Skeletal muscle satellite cell (primary cell): ENCODE results near the gene TEKTIP1.
"Not testable (repeated sequence)": the region's sequence is repeated elsewhere in the genome, so short reads cannot be mapped to it uniquely, and the experiment has no call there.

ENCODE experiments used
- H3K27me3 ChIP-seq: 2 replicates; pipeline ENCODE4 v1.7.0; 2013; ENCODE audit warnings: low read length; ENCODE audit not compliant: control insufficient read depth, insufficient read depth
- H3K36me3 ChIP-seq: 2 replicates; pipeline ENCODE4 v1.7.0; 2013; ENCODE audit warnings: mild to moderate bottlenecking, control low read depth, low read length; ENCODE audit not compliant: insufficient read depth
- H3K4me1 ChIP-seq: 2 replicates; pipeline ENCODE4 v1.7.0; 2013; ENCODE audit warnings: low read length; ENCODE audit not compliant: control insufficient read depth, insufficient read depth
- H3K4me2 ChIP-seq: 2 replicates; pipeline ENCODE4 v1.7.0; 2013; ENCODE audit warnings: mild to moderate bottlenecking, low read length
- H3K4me3 ChIP-seq: 2 replicates; pipeline ENCODE4 v1.7.0; 2013; ENCODE audit warnings: low read length
- H3K9ac ChIP-seq: 2 replicates; pipeline ENCODE4 v1.7.0; 2013; ENCODE audit warnings: mild to moderate bottlenecking, low read depth, low read length, moderate library complexity
- H3K9me3 ChIP-seq: replicated peaks from 2 replicates; pipeline ENCODE4 v1.7.0; 2013; ENCODE audit warnings: mild to moderate bottlenecking, control low read depth, low read length

TEKTIP1 gene

GRCh38 chr19:3500429-3501101 is 38.4 kb upstream of the TEKTIP1 start, which contains the start of gene DOHH:
TSS of gene DOHH (minus strand) at chr19:3500674. CDS start at chr19:3496814, 3,860 bp downstream.
- peak within 1 kb of the TSS; percentile 94 for H3K9ac ChIP-seq
- H3K4me1 ChIP-seq: peaks cover 7% of the 10 kb centered on the region
- H3K36me3 ChIP-seq: peaks cover 20% of the 10 kb centered on the region
- H3K27me3 ChIP-seq: no peaks in the 10 kb centered on the region
- peak within 1 kb of the TSS; percentile 75 for H3K4me3 ChIP-seq
- H3K4me2 ChIP-seq: peak within 1 kb of the TSS; percentile 89
- H3K9me3 ChIP-seq: no peaks in the 10 kb centered on the region

- peaks cover 8% of the 10 kb centered on the region for H3K36me3 ChIP-seq
- H3K9ac ChIP-seq: no peak overlapping the region
- no peak overlapping the region for H3K4me3 ChIP-seq
- H3K27me3 ChIP-seq: no peaks in the 10 kb centered on the region
- peaks cover 9% of the 10 kb centered on the region for H3K4me1 ChIP-seq
- H3K9me3 ChIP-seq: no peaks in the 10 kb centered on the region
- no peak overlapping the region for H3K4me2 ChIP-seq
These were observed 37.2 kb upstream of the TEKTIP1 start for GRCh38 chr19:3501780-3502179.

DNA sequence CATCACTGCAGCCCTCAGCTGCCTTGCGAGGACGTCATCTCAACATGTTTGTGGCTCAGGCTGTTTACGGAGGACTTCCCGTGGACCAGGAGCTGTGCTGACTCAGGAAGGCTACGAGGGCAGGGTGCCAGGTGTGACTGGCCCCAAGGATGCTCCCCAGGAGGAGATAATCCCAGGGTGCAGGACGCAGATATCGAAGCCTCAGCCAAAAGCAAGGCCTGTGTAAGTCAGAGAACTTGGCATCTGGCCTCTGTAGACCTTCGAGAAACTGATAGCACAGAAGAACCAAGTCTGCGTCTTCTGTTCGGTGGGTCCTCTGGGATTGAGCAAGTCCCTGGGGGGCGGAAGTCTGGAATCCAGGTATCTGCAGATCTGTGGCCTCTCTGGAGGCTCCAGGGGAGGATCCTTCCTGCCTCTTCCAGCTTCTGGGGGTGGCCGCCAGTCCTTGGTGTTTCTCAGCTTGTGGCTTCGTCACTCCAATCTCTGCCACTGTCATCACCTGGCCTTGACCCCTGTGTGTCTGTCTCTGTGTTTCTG is 35.9 kb upstream of the TEKTIP1 start:
- no peak overlapping the region for H3K9ac ChIP-seq
- no peak overlapping the region for H3K4me3 ChIP-seq
- H3K4me1 ChIP-seq: peaks cover 16% of the 10 kb centered on the region

GRCh38 chr19:3504735-3505134 is 34.2 kb upstream of the TEKTIP1 start:
- Histone ChIP-seq H3K27me3 (no peaks in the 10 kb centered on the region), H3K36me3 (peaks cover 4% of the 10 kb centered on the region), H3K9me3 (no peaks in the 10 kb centered on the region), H3K4me2 (no peak overlapping the region), H3K4me3 (no peak overlapping the region), H3K4me1 (peaks cover 28% of the 10 kb centered on the region), H3K9ac (no peak overlapping the region)

More for the DNA sequence above, 35.9 kb upstream of the TEKTIP1 start:
- Histone ChIP-seq H3K27me3 (no peaks in the 10 kb centered on the region), H3K36me3 (no peaks in the 10 kb centered on the region), H3K4me2 (no peak overlapping the region), H3K9me3 (no peaks in the 10 kb centered on the region)

DNA sequence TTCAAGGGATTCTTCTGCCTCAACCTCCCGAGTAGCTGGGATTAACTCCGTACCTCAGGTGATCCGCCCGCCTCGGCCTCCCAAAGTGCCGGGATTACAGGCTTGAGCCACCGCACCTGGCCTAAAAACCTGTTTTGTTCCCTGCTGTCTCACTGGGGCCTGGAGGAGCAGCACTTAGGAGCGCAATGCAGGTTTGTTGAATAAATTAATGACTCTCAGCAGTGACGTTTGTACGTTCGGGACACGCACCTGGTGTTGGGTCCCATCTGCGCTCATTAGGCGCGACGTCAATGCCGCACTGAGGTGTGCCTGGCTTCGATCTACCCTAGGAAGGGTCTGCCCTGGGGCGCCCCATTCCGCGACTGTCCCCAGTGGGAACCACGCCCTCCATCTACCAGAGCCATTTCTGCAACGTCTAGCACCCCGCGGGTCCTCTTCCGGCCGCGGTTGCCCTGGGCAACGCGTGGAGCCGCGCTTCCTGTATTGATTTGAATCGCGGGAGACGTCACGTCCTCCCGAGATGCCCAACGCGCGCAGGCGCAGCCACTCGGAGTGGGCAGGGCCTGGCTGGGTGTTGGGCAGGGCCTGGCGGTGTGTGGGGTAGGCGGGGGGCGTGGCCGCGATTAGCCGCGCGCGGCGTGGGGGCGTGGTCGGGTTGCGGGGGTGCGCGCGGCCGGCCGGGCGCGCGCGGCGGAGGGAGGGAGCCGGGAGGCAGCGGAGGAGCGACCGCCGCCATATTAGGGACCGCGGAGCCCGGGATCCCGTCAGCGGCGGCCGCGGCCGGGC is 33.2 kb upstream of the TEKTIP1 start, which contains the start of gene FZR1:
Gene FZR1, plus strand, starts transcription at position 714 of the 786 bp plus-strand sequence. CDS start 16,679 bp downstream, outside the sequence.
- peak within 1 kb of the TSS; percentile 99 for H3K4me3 ChIP-seq
- H3K4me1 ChIP-seq: peaks cover 30% of the 10 kb centered on the region
- H3K9me3 ChIP-seq: no peaks in the 10 kb centered on the region

GRCh38 chr19:3506384-3507340 is 32.3 kb upstream of the TEKTIP1 start:
- Histone ChIP-seq H3K9me3 (no peaks in the 10 kb centered on the region), H3K27me3 (no peaks in the 10 kb centered on the region), H3K9ac (peak overlapping the region; percentile 93), H3K4me2 (peak overlapping the region; percentile 96), H3K4me3 (peak overlapping the region; percentile 99), H3K4me1 (peaks cover 30% of the 10 kb centered on the region), H3K36me3 (peaks cover 18% of the 10 kb centered on the region)

More for the DNA sequence above, 33.2 kb upstream of the TEKTIP1 start, which contains the start of gene FZR1:
- H3K27me3 ChIP-seq: no peaks in the 10 kb centered on the region
- peaks cover 12% of the 10 kb centered on the region for H3K36me3 ChIP-seq
- H3K4me2 ChIP-seq: peak within 1 kb of the TSS; percentile 100
- peak within 1 kb of the TSS; percentile 93 for H3K9ac ChIP-seq

- Histone ChIP-seq H3K9me3 (no peaks in the 10 kb centered on the region), H3K9ac (peak overlapping the region; percentile 93), H3K4me2 (peak overlapping the region; percentile 96), H3K4me3 (peak overlapping the region; percentile 99), H3K4me1 (peaks cover 30% of the 10 kb centered on the region), H3K36me3 (peaks cover 23% of the 10 kb centered on the region), H3K27me3 (no peaks in the 10 kb centered on the region)
These were observed 31.4 kb upstream of the TEKTIP1 start for GRCh38 chr19:3507371-3508120.

DNA sequence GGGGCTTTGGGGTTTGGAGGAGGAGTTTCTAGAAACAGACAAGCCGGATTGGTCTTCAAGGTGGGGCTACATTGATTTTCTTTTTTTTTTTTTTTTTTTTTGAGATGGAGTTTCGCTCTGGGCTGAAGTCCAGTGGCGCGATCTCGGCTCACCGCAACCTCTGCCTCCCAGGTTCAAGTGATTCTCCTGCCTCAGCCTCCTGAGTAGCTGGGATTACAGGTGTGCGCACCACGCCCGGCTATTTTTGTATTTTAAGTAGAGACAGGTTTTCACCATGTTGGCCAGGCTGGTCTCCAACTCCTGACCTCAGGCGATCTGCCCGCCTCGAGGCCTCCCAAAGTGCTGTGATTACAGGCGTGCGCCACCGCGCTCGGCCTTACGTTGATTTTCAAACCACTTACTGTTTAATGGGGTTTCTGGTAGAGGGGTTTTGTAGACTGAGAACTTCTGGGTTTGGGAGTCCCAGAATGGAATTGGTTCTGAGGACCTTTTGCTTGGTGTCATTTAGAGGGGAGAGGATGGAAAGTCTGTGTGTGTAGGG is 30.8 kb upstream of the TEKTIP1 start:
- Histone ChIP-seq H3K36me3 (peaks cover 26% of the 10 kb centered on the region), H3K4me3 (peak overlapping the region; percentile 99), H3K4me2 (peak overlapping the region; percentile 96), H3K4me1 (peaks cover 30% of the 10 kb centered on the region)
- not testable (repeated sequence) for H3K27me3 ChIP-seq, H3K9me3 ChIP-seq, H3K9ac ChIP-seq

DNA sequence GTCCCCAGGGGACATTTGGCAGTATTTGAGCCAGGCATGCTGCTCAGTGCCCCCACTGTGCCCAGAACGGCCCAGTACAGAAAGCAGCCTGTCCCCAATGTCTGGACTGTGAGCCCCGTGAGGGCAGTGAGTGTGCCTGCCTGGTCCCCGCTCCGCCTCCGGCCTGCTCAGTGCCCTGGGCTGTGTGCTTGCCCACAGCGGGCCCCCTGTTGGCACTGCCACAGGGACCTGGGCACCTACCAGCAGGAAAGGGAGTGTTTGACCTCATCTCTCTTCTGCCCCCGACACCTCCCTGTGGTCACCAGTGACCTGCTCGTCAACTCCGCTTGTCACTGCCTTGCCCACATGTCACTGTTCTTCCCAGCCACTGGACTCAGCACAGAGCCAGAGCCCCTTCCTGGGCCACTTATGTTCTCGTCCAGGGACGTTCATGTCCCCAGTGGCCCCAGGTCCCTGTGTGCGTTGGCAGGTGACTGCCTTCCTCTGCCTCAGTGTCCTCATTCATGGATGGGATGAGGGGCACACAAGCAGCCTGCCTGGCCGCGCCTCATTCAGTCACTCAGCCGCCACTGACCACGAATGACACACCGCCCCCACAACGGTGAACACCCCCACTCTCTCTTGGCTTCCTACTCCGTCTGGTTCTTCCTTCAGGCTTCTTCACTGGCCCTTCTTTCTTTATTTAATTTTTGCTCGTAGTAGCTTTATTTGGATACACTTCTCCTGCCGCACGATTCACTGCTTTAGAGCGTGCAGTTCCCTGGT is 30.0 kb upstream of the TEKTIP1 start:
- no peaks in the 10 kb centered on the region for H3K27me3 ChIP-seq
- no peaks in the 10 kb centered on the region for H3K9me3 ChIP-seq
- H3K4me1 ChIP-seq: peaks cover 36% of the 10 kb centered on the region
- H3K9ac ChIP-seq: no peak overlapping the region
- H3K4me3 ChIP-seq: no peak overlapping the region
- H3K4me2 ChIP-seq: peak overlapping the region; percentile 37
- peaks cover 30% of the 10 kb centered on the region for H3K36me3 ChIP-seq
